K562 (cell line): Measurements from ENCODE around the gene ASIC3. TPM values are rescaled to one million over a fixed set of nuclear protein-coding genes. Genes with fewer than 3 reads are reported as not detected.

ENCODE experiments used
- CBFA2T3 ChIP-seq: fragments of 450-650 bp; IDR thresholded peaks from 2 replicates; pipeline ENCODE4 v1.6.1; 2017
- CBFB ChIP-seq: sonication (generic); formaldehyde crosslinking; IDR thresholded peaks from 2 replicates; pipeline ENCODE4 v1.4.0; 2020; ENCODE audit warnings: mild to moderate bottlenecking, missing genetic modification reagents
- FOXJ2 ChIP-seq: fragments of 200-800 bp; sonication (Bioruptor generic); IDR thresholded peaks from 2 replicates; pipeline ENCODE4 v1.6.1; 2016; ENCODE audit warnings: missing genetic modification characterization, missing compliant biosample characterization
- GATA2 ChIP-seq: sonication (generic); formaldehyde crosslinking; IDR thresholded peaks from 2 replicates; pipeline ENCODE4 v1.4.0; 2020; ENCODE audit warnings: mild to moderate bottlenecking, missing genetic modification reagents
- HDAC3 ChIP-seq: fragments of 450-650 bp; IDR thresholded peaks from 2 replicates; pipeline ENCODE4 v1.6.1; 2018; ENCODE audit warnings: borderline replicate concordance, mild to moderate bottlenecking, moderate library complexity; ENCODE audit not compliant: partially characterized antibody
- NCOA6 ChIP-seq: fragments of 450-650 bp; IDR thresholded peaks from 2 replicates; pipeline ENCODE4 v1.6.1; 2017; ENCODE audit warnings: mild to moderate bottlenecking
- NR2C2 ChIP-seq, 2 experiments: fragments of 200-800 bp in 1 of 2; sonication (Bioruptor generic) in 1 of 2; sonication (generic) in 1 of 2; formaldehyde crosslinking in 1 of 2; IDR thresholded peaks; 2 replicates each; pipeline versions ENCODE4 v1.6.1 to v1.8.0; 2016 to 2022; ENCODE audit warnings: mild to moderate bottlenecking in 1 of 2, missing compliant biosample characterization in 1 of 2, missing genetic modification characterization in 1 of 2, missing genetic modification reagents in 1 of 2
- SMARCA5 ChIP-seq: fragments of 450-650 bp; IDR thresholded peaks from 2 replicates; pipeline ENCODE4 v1.6.1; 2016
- TFAM ChIP-seq: fragments of 250-450 bp; sonication (Bioruptor Pico); conservative IDR thresholded peaks from 2 replicates; pipeline ENCODE4 v1.5.0; 2021; ENCODE audit warnings: mild to moderate bottlenecking, moderate library complexity
- ZBTB8A ChIP-seq: fragments of 450-650 bp; IDR thresholded peaks from 2 replicates; pipeline ENCODE4 v1.6.1; 2018; ENCODE audit warnings: mild to moderate bottlenecking, moderate library complexity; ENCODE audit not compliant: partially characterized antibody
- ZFP30 ChIP-seq: fragments of 250-450 bp; sonication (Bioruptor Pico); IDR thresholded peaks from 2 replicates; pipeline ENCODE4 v1.8.0; 2022; ENCODE audit warnings: moderate library complexity, mild to moderate bottlenecking, inconsistent platforms, borderline replicate concordance
- ZNF175 ChIP-seq: fragments of 200-800 bp; sonication (Bioruptor generic); IDR thresholded peaks from 2 replicates; pipeline ENCODE4 v1.6.1; 2016; ENCODE audit warnings: low read depth, mild to moderate bottlenecking, missing genetic modification characterization, missing compliant biosample characterization
- ZNF76 ChIP-seq: fragments of 250-450 bp; sonication (Bioruptor Pico); IDR thresholded peaks from 2 replicates; pipeline ENCODE4 v1.4.0; 2020; ENCODE audit warnings: mild to moderate bottlenecking, moderate library complexity, borderline replicate concordance
- polyA plus RNA-seq, 8 experiments: library from polyadenylated mRNA; depleted of rRNA in 4 of 8; stranded (reverse) in 5 of 8; unstranded in 3 of 8; fragments of >200 nt; fragmentation: Nextera tagmentation in 2 of 8; fragmentation: Illumina TruSeq in 1 of 8; extraction: Ambion mirVana in 2 of 8; extraction: Trizol in 1 of 8; gene quantifications; 2 replicates each; pipeline versions ENCODE4 v1.2.1 to v1.2.3, GENCODE V29; 2011 to 2014; ENCODE audit warnings: inconsistent platforms in 1 of 8, missing spikeins in 1 of 8
- total RNA-seq, 7 experiments: library from RNA; depleted of rRNA in 6 of 7; stranded (reverse); fragments of >200 nt in 6 of 7; fragmentation: Illumina TruSeq in 2 of 7; extraction: Trizol in 2 of 7; gene quantifications; 2 replicates each; pipeline versions ENCODE4 v1.2.1 to v1.2.3, GENCODE V29; 2011 to 2021; ENCODE audit warnings: low replicate concordance in 1 of 7
- TF ChIP-seq, protein P1 (sequence below): fragments of 450-650 bp; IDR thresholded peaks from 2 replicates; pipeline ENCODE4 v1.6.1; 2017; ENCODE audit warnings: antibody characterized with exemption
- TF ChIP-seq, protein P2 (sequence below): sonication (generic); formaldehyde crosslinking; IDR thresholded peaks from 2 replicates; pipeline ENCODE4 v1.8.0; 2022; ENCODE audit warnings: mild to moderate bottlenecking, missing genetic modification reagents
- TF ChIP-seq, protein P3 (sequence below): sonication (generic); formaldehyde crosslinking; IDR thresholded peaks from 2 replicates; pipeline ENCODE4 v1.8.0; 2022; ENCODE audit warnings: mild to moderate bottlenecking, missing genetic modification reagents, borderline replicate concordance
- TF ChIP-seq, protein P4 (sequence below): fragments of 250-450 bp; sonication (Bioruptor Pico); IDR thresholded peaks from 2 replicates; pipeline ENCODE4 v1.5.0; 2022; ENCODE audit warnings: mild to moderate bottlenecking
- TF ChIP-seq, protein P5 (sequence below): fragments of 450-650 bp; IDR thresholded peaks from 2 replicates; pipeline ENCODE4 v1.6.1; 2016; ENCODE audit warnings: low read depth, mild to moderate bottlenecking, moderate library complexity

ASIC3 gene
- total and polyA plus RNA-seq, 9 of the 15 experiments (the other 6 are each of a cell fraction or from before 2014, with no cell fraction given), result 0.11 to 5.0 (median 0.87) TPM

DNA sequence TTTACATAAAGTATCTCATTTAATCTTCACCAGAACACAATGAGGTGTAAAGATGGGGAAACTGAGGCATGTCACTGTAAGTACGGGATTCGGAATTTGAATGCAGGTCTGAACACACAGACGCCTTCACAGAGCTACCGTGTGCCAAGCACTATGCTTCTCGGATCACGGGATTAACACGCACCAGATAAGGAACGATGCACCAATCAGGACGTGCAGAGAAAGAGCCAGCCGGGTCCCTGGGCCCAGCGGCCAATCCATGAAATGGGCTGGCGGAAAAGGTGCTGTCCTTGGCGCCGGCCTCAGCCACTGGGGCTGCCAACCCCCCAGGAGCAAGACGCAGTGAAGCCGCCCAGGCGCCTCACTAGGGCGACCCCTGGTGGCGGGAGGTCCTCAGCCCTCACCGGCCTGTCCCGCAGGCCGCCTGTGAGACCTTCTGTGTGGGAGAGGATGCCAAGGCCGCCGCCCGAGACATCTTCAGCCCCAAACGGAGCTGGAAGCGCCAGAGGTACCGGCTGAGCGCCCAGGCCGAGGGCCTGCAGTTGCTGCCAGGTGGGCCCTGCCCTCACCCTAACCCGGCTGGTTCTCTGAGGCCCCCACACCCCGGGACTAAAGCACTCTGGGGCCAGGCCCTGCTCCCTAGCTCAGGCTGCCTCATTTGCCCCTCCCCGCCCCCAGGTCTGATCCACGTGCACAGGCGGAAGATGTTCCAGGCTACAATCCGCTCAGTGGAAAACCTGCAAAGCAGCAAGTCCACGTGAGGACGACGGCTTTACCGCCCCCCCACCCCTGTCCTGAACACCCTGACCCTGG is 39.6 kb upstream of the ASIC3 start (continued):
- TF ChIP-seq, protein P1, sequence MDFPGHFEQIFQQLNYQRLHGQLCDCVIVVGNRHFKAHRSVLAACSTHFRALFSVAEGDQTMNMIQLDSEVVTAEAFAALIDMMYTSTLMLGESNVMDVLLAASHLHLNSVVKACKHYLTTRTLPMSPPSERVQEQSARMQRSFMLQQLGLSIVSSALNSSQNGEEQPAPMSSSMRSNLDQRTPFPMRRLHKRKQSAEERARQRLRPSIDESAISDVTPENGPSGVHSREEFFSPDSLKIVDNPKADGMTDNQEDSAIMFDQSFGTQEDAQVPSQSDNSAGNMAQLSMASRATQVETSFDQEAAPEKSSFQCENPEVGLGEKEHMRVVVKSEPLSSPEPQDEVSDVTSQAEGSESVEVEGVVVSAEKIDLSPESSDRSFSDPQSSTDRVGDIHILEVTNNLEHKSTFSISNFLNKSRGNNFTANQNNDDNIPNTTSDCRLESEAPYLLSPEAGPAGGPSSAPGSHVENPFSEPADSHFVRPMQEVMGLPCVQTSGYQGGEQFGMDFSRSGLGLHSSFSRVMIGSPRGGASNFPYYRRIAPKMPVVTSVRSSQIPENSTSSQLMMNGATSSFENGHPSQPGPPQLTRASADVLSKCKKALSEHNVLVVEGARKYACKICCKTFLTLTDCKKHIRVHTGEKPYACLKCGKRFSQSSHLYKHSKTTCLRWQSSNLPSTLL, result peak; percentile 83
- TF ChIP-seq SMARCA5, result peak; percentile 99
- no peak for TF ChIP-seq NCOA6
- TF ChIP-seq, protein P2, sequence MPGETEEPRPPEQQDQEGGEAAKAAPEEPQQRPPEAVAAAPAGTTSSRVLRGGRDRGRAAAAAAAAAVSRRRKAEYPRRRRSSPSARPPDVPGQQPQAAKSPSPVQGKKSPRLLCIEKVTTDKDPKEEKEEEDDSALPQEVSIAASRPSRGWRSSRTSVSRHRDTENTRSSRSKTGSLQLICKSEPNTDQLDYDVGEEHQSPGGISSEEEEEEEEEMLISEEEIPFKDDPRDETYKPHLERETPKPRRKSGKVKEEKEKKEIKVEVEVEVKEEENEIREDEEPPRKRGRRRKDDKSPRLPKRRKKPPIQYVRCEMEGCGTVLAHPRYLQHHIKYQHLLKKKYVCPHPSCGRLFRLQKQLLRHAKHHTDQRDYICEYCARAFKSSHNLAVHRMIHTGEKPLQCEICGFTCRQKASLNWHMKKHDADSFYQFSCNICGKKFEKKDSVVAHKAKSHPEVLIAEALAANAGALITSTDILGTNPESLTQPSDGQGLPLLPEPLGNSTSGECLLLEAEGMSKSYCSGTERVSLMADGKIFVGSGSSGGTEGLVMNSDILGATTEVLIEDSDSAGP (CRISPR knock-in tag), result 0 out of 2 replicates have a peak, but pooled peaks have one; percentile 75
- TF ChIP-seq ZNF76, result no peak
- peak; percentile 87 for TF ChIP-seq CBFB
- TF ChIP-seq, protein P3, sequence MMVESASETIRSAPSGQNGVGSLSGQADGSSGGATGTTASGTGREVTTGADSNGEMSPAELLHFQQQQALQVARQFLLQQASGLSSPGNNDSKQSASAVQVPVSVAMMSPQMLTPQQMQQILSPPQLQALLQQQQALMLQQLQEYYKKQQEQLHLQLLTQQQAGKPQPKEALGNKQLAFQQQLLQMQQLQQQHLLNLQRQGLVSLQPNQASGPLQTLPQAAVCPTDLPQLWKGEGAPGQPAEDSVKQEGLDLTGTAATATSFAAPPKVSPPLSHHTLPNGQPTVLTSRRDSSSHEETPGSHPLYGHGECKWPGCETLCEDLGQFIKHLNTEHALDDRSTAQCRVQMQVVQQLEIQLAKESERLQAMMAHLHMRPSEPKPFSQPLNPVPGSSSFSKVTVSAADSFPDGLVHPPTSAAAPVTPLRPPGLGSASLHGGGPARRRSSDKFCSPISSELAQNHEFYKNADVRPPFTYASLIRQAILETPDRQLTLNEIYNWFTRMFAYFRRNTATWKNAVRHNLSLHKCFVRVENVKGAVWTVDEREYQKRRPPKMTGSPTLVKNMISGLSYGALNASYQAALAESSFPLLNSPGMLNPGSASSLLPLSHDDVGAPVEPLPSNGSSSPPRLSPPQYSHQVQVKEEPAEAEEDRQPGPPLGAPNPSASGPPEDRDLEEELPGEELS, result 0 out of 2 replicates have a peak, but pooled peaks have one; percentile 76
- peak; percentile 65; the same call in 1 of the 2 replicates for TF ChIP-seq GATA2 (CRISPR knock-in tag)
- TF ChIP-seq, protein P4, sequence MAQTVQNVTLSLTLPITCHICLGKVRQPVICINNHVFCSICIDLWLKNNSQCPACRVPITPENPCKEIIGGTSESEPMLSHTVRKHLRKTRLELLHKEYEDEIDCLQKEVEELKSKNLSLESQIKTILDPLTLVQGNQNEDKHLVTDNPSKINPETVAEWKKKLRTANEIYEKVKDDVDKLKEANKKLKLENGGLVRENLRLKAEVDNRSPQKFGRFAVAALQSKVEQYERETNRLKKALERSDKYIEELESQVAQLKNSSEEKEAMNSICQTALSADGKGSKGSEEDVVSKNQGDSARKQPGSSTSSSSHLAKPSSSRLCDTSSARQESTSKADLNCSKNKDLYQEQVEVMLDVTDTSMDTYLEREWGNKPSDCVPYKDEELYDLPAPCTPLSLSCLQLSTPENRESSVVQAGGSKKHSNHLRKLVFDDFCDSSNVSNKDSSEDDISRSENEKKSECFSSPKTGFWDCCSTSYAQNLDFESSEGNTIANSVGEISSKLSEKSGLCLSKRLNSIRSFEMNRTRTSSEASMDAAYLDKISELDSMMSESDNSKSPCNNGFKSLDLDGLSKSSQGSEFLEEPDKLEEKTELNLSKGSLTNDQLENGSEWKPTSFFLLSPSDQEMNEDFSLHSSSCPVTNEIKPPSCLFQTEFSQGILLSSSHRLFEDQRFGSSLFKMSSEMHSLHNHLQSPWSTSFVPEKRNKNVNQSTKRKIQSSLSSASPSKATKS, result no peak
- TF ChIP-seq, protein P5, sequence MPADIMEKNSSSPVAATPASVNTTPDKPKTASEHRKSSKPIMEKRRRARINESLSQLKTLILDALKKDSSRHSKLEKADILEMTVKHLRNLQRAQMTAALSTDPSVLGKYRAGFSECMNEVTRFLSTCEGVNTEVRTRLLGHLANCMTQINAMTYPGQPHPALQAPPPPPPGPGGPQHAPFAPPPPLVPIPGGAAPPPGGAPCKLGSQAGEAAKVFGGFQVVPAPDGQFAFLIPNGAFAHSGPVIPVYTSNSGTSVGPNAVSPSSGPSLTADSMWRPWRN, result 0 out of 2 replicates have a peak, but pooled peaks have one; percentile 57
- TF ChIP-seq NR2C2 (CRISPR knock-in tag; IDR thresholded peaks at IDR 0.05), result peak; percentile 87
- TF ChIP-seq NR2C2 (tag; IDR thresholded peaks at IDR 0.05), result peak; percentile 73
- TF ChIP-seq ZNF175, result no peak
- no peak for TF ChIP-seq CBFA2T3
- peak; percentile 80 for TF ChIP-seq FOXJ2 (tag)
- no peak for TF ChIP-seq ZBTB8A
- TF ChIP-seq TFAM (CRISPR knock-in tag), result no peak
- no peak for TF ChIP-seq HDAC3
- TF ChIP-seq ZFP30 (CRISPR knock-in tag), result no peak
